AG09319 (cell line): ENCODE data around the gene FKBP6.
"Not testable (repeated sequence)": the region's sequence is repeated elsewhere in the genome, so short reads cannot be mapped to it uniquely, and the experiment has no call there.

ENCODE experiments used
- DNase-seq: peaks from one replicate; pipeline ENCODE4 v3.0.0-alpha.2; 2010; ENCODE audit warnings: low read depth; ENCODE audit errors: extremely low read depth
- TF ChIP-seq, protein P1 (sequence below): IDR thresholded peaks from 2 replicates; pipeline ENCODE4 v1.5.1; 2011; ENCODE audit warnings: low read depth, mild to moderate bottlenecking, inconsistent platforms, low read length, moderate library complexity

FKBP6 gene

DNA sequence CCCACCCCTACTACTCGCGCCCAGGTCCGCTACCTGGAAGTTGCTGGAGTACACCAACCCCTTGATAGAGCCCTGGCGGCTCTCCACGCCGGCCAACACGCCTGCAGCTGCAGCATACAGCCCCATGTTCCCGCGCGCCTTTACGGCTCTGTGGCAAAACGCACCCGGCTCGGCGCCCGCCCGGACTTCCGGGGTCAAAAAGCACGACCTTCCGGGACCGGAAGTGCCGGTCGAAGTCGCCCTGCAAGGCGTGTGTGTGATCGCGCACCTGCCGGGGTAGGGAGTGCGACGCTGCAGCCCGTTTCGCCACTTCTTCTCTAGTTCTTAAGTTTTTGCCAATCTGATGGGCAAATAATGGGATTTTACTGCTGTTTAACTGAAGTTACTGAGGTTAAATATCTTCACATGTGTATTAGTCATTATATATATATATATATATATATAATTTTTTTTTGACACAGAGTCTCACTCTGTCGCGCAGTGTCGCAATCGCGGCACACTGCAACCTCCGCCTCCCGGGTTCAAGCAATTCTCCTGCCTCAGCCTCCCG lies 19.2 kb upstream of the FKBP6 start, which contains the start of gene NSUN5:
NSUN5 (minus strand) TSS at position 162 of the 550 bp plus-strand sequence; CDS start at position 126, 36 bp downstream.
- TF ChIP-seq, protein P1, sequence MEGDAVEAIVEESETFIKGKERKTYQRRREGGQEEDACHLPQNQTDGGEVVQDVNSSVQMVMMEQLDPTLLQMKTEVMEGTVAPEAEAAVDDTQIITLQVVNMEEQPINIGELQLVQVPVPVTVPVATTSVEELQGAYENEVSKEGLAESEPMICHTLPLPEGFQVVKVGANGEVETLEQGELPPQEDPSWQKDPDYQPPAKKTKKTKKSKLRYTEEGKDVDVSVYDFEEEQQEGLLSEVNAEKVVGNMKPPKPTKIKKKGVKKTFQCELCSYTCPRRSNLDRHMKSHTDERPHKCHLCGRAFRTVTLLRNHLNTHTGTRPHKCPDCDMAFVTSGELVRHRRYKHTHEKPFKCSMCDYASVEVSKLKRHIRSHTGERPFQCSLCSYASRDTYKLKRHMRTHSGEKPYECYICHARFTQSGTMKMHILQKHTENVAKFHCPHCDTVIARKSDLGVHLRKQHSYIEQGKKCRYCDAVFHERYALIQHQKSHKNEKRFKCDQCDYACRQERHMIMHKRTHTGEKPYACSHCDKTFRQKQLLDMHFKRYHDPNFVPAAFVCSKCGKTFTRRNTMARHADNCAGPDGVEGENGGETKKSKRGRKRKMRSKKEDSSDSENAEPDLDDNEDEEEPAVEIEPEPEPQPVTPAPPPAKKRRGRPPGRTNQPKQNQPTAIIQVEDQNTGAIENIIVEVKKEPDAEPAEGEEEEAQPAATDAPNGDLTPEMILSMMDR = no peak
- peak; percentile 31 for DNase-seq

DNA sequence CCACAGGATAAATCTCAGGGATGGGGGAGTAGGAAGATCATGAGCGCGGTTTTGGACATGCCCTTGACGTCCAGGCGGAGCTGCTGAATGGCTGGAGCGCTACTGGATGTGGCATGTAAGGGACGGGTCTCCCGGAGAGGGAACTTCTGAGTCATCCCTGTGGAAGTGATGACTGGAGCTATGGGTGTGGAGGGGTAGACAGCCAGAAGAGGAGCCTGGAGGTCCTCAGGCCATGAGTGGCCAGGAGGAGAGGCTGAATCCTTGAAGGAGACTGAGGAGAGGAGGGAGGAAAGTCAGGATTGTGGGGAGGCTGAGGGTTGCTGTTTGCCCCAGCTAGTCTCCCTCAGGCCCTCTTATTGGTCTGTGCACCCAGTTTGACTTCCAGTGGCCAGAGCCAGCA lies 16.5 kb upstream of the FKBP6 start:
- not testable (repeated sequence) for DNase-seq

DNA sequence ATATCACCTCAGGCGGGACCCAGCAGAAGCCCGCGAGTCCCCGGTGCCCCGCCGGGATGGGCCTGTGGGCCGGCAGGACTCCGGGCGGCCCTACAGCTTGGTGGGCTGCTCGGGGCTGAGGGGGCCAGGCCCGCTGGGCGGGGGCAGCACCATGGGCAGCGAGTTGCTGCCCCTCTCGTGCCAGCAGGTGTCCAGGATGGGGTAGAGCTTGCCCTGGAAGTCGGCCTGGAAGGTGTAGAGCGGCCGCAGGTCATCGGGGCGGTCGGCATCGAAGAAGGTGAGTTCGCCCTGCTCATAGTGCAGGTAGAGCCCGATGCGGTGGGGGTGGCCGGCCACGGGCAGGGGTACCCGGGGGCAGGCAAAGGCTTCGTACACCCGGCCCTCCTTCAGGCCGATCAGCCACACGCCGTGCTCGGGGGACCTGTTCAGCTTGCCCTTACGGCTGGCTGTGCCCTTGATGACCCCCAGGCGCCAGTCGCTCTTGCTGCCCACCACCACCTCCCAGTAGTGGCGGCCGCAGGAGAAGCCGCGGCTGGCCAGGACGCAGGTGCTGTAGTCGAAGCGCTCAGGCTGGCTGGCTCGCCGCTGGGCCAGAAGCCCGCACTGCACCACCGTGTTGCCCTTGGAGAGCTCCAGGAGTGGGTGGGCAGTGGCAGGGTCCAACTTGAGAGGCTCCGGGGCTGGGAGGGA lies 15.0 kb upstream of the FKBP6 start:
- TF ChIP-seq, protein P1 = no peak
- no peak for DNase-seq

DNA sequence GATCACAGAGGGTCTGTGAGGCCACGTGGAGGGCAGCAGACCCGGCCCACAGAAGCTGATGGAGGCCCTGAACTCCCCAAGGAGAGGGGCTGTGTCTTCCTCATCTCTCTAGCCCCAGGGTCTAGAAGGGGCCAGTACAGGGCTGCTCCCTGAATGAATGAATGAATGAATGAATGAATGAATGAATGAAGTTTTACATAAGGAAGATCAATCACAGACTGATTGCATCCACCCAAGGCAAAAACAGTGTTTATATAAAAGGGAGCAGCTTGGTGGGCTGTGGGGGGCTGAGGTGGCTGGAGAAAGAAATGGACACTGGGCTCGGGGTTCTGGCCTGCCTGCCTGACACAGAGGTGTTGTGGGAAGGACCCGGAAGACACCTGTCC lies 14.4 kb upstream of the FKBP6 start:
- DNase-seq = no peak
- TF ChIP-seq, protein P1 = no peak

DNA sequence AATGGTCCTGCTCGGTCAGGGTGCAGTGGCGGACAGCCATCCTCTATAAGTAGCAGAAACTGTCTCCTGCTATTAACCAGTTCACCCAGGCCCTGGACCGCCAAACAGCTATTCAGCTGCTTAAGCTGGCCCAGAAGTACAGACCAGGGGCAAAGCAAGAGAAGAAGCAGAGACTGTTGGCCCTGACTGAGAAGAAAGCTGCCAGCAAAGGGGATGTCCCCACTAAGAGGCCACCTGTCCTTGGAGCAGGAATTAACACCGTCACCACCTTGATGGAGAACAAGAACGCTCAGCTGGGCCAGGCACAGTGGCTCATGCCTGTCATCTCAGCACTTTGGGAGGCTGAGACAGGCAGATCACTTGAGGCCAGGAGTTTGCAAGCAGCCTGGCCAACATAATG lies 13.7 kb upstream of the FKBP6 start:
- no peak for DNase-seq
- TF ChIP-seq, protein P1 = no peak

DNA sequence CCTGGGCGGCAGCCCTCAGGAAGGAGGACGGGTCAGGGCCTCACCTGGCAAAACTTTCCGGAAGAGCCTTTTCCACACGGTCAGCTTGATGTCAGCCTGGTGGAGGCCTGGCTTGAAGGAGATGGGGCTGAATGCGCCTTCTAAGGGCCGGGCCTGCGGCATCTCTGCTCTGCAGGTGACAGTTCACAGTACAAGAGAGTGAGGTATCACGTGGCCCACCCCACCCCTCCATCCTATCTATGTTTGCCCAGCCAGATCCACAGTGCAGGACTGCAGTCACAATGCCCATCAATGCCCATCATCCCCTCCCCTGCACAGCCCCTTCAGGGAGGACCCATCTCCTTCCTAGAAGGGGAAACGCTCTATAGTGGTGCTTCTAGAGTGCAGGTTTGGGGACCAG lies 11.4 kb upstream of the FKBP6 start:
- DNase-seq = no peak
- TF ChIP-seq, protein P1 = no peak

DNA sequence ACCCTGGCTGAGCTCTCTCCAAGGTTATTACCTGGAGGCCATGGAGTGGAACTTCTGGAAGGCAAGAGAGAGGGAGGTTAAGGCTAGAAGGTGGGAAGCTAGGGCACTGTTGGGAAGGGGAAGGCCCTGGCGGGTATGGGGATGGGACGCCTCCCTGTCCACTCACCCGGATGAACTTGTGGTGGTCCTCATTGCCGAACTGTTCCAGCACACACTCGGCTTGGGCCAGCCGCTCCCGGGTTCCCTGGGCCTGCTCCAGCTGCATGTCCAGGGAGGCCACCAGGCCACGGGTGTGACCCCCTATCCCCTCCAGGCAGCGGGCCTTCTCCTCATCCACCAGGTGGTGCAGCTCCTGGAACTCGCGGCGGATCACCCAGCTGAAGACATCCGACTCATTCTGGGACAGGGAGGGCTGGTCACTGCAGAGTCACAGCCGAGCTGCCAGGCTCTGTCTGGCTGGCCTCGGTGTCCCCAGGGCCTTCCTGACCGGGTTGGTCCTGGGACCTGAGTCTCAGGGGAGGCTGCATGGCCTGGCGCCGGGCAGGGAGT lies 9.2 kb upstream of the FKBP6 start:
- not testable (repeated sequence) for DNase-seq

DNA sequence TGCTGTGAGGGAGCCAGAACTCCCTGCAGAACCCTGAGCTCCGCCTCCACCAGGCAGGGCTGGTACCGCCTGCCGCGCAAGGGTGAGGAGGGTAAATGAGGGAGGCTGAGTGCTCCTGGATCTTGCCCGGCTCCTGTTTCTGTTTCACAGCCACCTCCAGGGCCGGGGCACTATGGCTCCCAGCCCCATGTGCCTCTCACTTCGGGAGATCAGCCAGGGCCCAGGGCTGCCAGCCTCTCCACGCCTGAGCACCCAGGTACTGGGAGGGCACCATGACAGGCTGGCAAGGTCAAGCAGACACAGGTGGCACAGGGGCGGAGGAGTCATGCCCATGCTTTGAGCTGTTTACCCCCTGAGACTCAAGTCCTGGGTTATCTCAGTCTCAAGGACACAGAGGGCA lies 8.4 kb upstream of the FKBP6 start:
- DNase-seq = not testable (repeated sequence)

DNA sequence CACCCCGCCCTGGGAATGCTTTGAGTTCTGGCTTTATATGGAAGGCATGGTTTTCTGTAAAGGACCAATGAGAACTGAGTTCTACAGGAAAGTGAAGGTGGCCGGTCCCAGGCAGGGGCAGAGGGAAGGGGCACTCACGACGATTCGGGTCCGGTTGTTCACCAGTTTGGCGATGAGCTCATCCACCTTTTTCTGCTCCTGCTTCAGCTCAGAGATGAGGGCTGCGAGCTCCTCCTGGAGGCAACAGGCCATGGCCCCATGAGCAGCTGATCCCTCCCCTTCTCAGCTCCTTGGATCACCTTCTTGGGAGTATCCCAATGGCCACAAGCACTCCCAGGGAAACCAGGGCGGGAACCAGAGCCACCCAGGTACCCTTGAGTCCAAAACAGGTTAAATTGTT lies 8.0 kb upstream of the FKBP6 start:
- DNase-seq = not testable (repeated sequence)

DNA sequence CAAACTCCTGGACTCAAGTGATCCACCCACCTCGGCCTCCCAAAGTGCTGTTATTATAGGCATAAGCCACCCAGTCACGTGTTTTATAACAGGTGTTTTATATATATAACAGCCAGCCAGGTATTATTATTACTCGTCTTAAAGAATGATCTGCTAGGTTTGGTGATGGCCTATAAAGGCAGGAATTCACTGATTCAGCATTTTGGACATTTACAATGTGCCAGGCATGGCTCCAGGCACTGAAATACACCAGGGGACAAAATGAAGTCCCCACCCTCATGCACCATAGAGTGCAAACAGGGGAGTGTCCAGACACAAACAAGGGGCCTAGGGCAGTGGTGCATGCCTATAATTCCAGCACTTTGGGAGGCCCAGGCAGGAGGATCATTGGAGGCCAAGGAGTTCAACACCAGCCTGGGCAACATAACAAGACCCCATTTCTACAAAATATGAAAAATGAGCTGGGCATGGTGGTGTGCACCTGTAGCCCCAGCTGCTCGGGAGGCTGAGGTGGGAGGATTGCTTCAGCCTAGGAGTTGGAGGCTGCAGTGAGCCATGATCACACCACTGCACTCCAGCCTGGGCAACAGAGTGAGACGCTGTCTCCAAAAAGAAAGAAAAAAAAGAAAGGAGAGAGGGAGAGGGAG lies 4.4 kb upstream of the FKBP6 start:
- DNase-seq = not testable (repeated sequence)
